ENCODE data around the gene TTC38.

TTC38 gene

DNA sequence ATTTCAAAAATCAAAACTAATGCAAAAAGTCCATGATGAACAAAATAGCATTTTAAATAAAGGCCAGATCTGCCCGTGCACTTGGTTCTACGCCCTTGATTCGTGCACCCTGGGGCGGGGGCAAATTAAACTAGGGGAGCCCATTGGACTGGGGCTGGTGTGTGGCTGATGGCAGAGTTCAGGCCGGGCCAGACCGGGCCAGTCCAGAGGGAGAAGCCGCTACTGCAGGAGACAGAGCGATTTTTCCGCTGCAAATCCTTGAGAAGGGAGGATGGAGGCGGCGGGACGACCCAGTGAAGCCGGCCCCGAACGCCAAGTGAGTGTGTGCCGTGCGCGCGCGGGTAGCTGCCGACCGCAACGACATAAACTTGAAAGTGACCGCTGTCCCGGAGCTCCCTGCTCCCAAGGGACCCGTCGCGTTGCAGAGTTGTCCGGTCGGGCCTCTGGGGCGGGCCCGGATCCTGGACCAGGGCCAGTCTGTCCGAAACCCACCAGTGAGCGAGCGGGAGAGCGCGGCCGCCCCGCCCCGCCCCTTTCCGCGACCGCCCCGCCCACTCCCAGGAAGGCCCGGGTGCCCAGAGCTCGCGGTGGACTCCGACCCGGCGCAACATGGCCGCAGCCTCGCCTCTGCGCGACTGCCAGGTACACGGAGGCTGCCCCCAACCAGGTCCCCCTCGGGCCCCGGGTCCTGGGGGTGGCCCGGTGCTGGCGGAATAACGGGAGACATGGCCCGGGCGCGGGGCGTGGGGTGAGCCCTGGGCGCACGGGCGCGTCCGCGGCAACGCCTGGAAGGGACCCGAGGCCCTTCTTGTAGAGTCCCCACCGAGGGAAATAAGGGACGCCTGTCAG, at the start of gene TTC38:
TSS of gene TTC38 (plus strand) at position 578 of the 849 bp plus-strand sequence. CDS start at position 610, 32 bp downstream.
- peak; percentile 13 for DNase-seq

GRCh38 chr22:46219636-46220035, 48.2 kb upstream of the TTC38 start:
- DNase-seq, result no peak

DNA sequence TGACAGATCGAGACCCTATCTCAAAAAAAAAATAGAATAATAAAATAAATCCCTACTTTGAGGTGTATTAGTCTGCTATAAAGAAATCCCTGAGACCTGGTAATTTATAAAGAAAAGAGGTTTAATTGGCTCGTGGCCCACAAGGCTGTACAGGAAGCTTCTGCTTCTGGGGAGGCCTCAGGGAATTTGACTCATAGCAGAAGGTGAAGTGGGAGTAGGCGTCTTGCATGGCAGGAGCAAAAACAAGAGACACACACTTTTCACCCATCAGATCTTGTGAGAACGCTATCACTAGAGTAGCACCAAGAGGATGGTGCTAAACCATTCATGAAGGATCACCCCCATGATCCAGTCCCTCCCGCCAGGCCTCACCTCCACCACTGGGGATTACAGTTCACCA, 46.9 kb upstream of the TTC38 start:
- DNase-seq, result no peak

DNA sequence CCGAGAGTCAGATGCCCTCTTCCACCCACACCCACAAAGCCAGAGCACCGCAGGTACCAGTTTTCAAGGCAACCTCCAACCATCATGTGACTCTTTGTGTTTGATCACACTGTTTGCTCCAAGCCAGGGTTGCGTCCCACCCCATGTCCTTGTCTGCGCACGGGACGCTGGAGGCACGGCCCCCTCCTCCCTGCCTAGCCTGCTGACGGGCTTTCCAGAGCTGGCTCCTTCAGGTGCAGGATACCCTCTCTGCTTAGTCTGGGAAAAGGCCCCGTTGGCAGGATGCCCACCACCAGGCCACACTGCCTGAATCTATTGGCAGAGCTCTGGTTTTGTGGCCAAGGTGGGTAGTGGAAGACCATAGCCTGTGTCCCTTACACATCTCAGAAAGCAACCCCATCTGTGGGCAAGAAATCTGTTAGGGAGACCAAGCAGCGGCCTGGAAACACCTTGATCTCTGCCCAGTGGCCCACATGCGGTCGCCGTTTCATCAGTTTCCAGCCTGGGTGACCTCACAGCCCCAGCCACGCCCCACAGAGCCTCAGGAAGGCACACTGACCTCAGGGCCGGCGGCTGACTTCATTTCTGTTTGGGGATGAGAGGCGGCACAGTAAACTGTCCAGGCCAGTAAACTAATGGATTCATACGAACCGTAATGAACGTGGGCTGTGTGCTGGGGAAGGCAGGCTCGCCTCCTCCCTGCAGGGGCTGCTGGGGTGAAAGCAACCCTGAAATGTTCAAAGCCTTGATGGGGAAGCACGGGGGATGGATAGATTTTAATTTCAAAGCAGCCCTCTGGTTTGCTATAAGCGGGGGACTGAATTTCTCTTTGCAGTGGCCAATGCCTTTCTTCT, 43.5 kb upstream of the TTC38 start:
- no peak for DNase-seq

GRCh38 chr22:46224898-46225290, 42.9 kb upstream of the TTC38 start:
- DNase-seq, result no peak

DNA sequence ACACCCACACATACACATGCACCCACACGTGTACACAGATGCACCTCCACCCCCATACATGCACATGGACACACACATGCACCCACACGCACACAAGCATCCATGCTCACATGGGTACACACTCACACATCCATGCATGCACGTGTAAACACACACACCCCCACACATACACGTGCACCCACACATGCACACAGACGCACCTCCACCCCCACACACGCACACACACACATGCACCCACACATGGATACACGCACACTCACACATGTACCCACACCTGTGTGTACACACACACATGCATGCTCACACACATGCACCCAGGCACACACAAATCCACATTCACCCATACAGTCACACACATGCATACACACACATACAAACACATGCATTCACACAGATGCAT, 42.2 kb upstream of the TTC38 start:
- no peak for DNase-seq

DNA sequence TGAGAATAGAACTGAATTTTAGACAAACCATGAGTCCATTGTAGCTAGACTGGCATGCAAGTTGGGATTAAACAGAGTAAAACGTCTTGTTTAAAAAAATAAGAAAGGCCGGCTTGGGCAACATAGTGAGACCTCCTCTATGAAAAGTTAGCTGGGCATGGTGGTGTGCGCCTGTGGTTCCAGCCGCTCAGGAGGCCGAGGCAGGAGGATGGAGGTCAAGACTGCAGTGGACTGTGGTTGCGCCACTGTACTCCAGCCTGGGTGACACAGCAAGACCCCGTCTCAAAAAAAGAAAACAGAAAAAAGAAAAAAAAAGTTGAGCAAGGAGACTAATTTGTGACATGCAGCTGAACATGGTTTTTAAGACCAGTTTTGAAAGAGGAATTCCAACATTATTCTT, 41.2 kb upstream of the TTC38 start:
- DNase-seq, result no peak

- DNase-seq, result no peak
Measured at GRCh38 chr22:46229701-46230100, 38.1 kb upstream of the TTC38 start.

- DNase-seq, result no peak
Measured at GRCh38 chr22:46230262-46230901, 37.4 kb upstream of the TTC38 start.

DNA sequence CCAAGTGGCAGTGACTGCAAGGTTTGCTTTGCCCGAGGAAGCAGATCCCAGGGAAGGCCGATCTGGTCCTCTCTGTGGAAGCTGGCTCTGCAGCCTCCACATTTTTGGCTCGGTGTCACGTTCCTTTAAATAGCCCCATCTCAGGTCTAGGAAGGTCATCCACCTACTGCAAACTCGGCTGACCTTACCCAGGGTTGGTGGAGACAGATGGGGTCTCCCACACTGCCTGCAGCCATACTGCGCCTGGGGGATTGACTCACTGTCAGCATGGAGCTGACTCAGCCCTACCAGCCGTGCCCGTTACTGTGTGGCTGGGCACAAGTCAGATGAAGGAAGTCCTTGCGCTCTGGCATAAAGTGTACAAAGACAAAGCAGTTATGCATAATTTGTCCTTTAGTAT, 34.6 kb upstream of the TTC38 start:
- DNase-seq, result no peak

- DNase-seq, result no peak
Measured at GRCh38 chr22:46234969-46235368, 32.8 kb upstream of the TTC38 start.

- no peak for DNase-seq
Measured at GRCh38 chr22:46237453-46238124, 30.2 kb upstream of the TTC38 start.

DNA sequence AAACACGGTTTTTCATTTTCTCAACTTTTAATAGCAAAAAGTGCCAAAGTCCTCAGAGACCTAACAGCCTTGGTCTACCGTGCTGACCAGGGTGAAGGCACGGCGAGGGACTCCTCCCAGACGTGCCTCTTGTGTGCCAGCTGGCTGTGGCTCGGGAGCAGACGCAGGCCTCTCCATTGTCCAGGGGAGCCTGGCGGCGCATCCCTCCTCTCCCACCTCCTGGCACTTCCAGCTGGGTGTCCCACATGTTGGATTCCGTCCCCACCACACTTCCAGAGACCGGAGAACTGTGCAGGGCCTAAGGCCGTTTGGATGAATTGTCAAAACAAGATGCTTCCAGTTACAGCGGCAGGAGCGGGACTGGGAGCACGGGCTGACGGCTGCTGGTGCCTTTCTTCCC, 29.3 kb upstream of the TTC38 start:
- DNase-seq, result no peak

GRCh38 chr22:46239261-46240048, 28.4 kb upstream of the TTC38 start:
- DNase-seq, result no peak

DNA sequence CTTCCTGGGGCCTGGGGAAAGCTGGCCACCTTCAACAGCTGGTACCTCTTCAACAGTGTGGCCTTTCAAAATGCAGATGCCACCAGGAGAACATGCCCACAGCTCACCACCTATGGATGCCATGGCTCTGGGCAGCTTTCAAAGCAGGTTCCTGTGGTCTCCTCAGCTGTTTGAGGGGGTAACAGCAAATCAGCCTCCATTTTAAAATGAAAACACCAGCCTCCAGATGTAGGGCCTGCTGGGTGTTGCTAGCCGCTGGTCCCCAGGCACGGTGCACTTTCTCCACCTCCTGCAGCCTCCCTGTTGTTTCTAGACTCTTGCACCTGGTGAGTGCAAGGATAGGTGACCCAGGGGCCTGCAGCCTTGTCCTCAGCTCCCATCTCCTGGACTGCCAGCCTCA, 27.7 kb upstream of the TTC38 start:
- DNase-seq, result no peak

GRCh38 chr22:46240506-46240905, 27.3 kb upstream of the TTC38 start:
- no peak for DNase-seq

- no peak for DNase-seq
Measured at GRCh38 chr22:46240907-46241306, 26.9 kb upstream of the TTC38 start.

DNA sequence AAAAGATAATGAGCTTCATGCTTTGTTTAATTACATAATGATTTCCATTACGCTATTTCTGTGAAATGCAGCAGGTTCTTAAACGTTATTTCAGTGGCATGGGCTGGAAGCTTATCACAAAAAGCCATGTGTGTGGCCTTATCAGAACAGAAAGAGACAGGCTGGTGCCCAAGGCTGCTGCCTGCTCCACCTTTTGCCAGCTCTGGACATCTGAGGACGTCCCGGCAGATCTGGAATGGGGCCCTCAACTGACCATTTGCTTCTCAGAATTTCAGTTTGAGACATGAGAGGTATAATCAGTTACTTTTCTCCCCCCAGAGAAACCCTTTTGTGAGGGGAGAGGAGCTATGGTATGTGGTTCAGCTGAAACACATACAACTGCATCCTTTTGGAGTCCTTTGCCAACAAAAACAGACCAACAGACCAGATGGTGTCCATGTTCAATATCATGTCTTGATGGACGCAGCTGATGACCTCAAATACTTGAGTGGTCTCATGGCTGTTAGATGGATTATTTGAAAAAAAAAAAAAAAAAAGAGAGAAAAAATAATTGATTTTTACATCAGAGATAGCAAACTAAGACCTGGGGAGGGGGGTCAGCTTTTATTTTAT, 26.3 kb upstream of the TTC38 start:
- no peak for DNase-seq

GRCh38 chr22:46242076-46242475, 25.7 kb upstream of the TTC38 start:
- DNase-seq, result no peak

GRCh38 chr22:46244771-46245170, 23.0 kb upstream of the TTC38 start:
- no peak for DNase-seq

GRCh38 chr22:46245511-46245910, 22.3 kb upstream of the TTC38 start:
- DNase-seq, result peak; percentile 32

- DNase-seq, result no peak
Measured at GRCh38 chr22:46246178-46246577, 21.6 kb upstream of the TTC38 start.

All from NCI-H1105 (cell line).